Measurements from ENCODE around the gene NECAB2. TPM values are rescaled to one million over a fixed set of nuclear protein-coding genes. Genes with fewer than 3 reads are reported as not detected.

The NECAB2 gene
- total RNA-seq, 1 donor from 2014 or later = 0.32 TPM

- H3K9me3 ChIP-seq (ENCODE audit: insufficient read depth, low read depth, low read length) = no peaks in the 10 kb centered on the region
- H3K9me3 Mint-ChIP-seq (ENCODE audit: unreplicated experiment) = no peaks in the 10 kb centered on the region
- H3K27ac ChIP-seq (ENCODE audit: low read depth, low read length) = no peak overlapping the region
- peaks cover 9% of the 10 kb centered on the region for H3K4me1 Mint-ChIP-seq (ENCODE audit: low read depth, unreplicated experiment)
- no peak for DNase-seq (ENCODE audit: low read depth)
- H3K4me3 Mint-ChIP-seq (ENCODE audit: unreplicated experiment) = no peak overlapping the region
- H2AFZ ChIP-seq (ENCODE audit: low read depth, low read length) = no peak overlapping the region
- FAIRE-seq = no peak
- no peak overlapping the region for H3K27ac Mint-ChIP-seq (ENCODE audit: unreplicated experiment)
- TF ChIP-seq, protein P1, sequence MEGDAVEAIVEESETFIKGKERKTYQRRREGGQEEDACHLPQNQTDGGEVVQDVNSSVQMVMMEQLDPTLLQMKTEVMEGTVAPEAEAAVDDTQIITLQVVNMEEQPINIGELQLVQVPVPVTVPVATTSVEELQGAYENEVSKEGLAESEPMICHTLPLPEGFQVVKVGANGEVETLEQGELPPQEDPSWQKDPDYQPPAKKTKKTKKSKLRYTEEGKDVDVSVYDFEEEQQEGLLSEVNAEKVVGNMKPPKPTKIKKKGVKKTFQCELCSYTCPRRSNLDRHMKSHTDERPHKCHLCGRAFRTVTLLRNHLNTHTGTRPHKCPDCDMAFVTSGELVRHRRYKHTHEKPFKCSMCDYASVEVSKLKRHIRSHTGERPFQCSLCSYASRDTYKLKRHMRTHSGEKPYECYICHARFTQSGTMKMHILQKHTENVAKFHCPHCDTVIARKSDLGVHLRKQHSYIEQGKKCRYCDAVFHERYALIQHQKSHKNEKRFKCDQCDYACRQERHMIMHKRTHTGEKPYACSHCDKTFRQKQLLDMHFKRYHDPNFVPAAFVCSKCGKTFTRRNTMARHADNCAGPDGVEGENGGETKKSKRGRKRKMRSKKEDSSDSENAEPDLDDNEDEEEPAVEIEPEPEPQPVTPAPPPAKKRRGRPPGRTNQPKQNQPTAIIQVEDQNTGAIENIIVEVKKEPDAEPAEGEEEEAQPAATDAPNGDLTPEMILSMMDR (IDR thresholded peaks at IDR 0.05; ENCODE audit: insufficient read depth, low read depth, low read length) = no peak
- TF ChIP-seq EZH2 (IDR thresholded peaks at IDR 0.05; ENCODE audit: insufficient read depth, low read length) = no peak
- H4K20me1 ChIP-seq (ENCODE audit: insufficient read depth, low read length) = peaks cover 22% of the 10 kb centered on the region
- no peak overlapping the region for H3K4me2 ChIP-seq (ENCODE audit: low read length)
- peaks cover under 1% of the 10 kb centered on the region for H3K27me3 Mint-ChIP-seq (ENCODE audit: low read depth, unreplicated experiment)
- no peaks in the 10 kb centered on the region for H3K36me3 Mint-ChIP-seq (ENCODE audit: low read depth, unreplicated experiment)
- H3K9ac ChIP-seq (ENCODE audit: low read length) = no peak overlapping the region
- no peak overlapping the region for H3K4me3 ChIP-seq (ENCODE audit: insufficient read depth, low read depth, low read length)
- peaks cover 22% of the 10 kb centered on the region for H3K4me1 ChIP-seq (ENCODE audit: insufficient read depth, low read length)
- H3K36me3 ChIP-seq (ENCODE audit: insufficient read depth, low read length) = no peaks in the 10 kb centered on the region
- H3K79me2 ChIP-seq (ENCODE audit: insufficient read depth, low read length) = peaks cover 3% of the 10 kb centered on the region
- no peaks in the 10 kb centered on the region for H3K27me3 ChIP-seq (ENCODE audit: insufficient read depth, low read length)
These were observed 16.5 kb upstream of the NECAB2 start for GRCh38 chr16:83951544-83951943.

GRCh38 chr16:83952587-83952939, 15.5 kb upstream of the NECAB2 start:
- TF ChIP-seq, protein P1 (IDR thresholded peaks at IDR 0.05; ENCODE audit: insufficient read depth, low read depth, low read length) = no peak
- TF ChIP-seq EZH2 (IDR thresholded peaks at IDR 0.05; ENCODE audit: insufficient read depth, low read length) = no peak
- Histone ChIP-seq H3K36me3 (ENCODE audit: insufficient read depth, low read length) (no peaks in the 10 kb centered on the region), H3K4me1 (ENCODE audit: insufficient read depth, low read length) (peaks cover 22% of the 10 kb centered on the region), H3K27me3 (ENCODE audit: insufficient read depth, low read length) (no peaks in the 10 kb centered on the region), H3K9me3 (ENCODE audit: insufficient read depth, low read depth, low read length) (no peaks in the 10 kb centered on the region), H3K9ac (ENCODE audit: low read length) (peak overlapping the region; percentile 77), H3K4me3 (ENCODE audit: insufficient read depth, low read depth, low read length) (peak overlapping the region; percentile 64), H3K27ac (ENCODE audit: low read depth, low read length) (peak overlapping the region; percentile 51), H3K4me2 (ENCODE audit: low read length) (peak overlapping the region; percentile 89), H4K20me1 (ENCODE audit: insufficient read depth, low read length) (peaks cover 29% of the 10 kb centered on the region), H3K79me2 (ENCODE audit: insufficient read depth, low read length) (peaks cover 3% of the 10 kb centered on the region), H2AFZ (ENCODE audit: low read depth, low read length) (peak overlapping the region; percentile 81)
- H3K4me1 Mint-ChIP-seq (ENCODE audit: low read depth, unreplicated experiment) = peaks cover 9% of the 10 kb centered on the region
- no peaks in the 10 kb centered on the region for H3K36me3 Mint-ChIP-seq (ENCODE audit: low read depth, unreplicated experiment)
- FAIRE-seq (no peak), DNase-seq (ENCODE audit: low read depth) (peak; percentile 60)
- peaks cover 3% of the 10 kb centered on the region for H3K27me3 Mint-ChIP-seq (ENCODE audit: low read depth, unreplicated experiment)
- H3K9me3 Mint-ChIP-seq (ENCODE audit: unreplicated experiment) = no peaks in the 10 kb centered on the region
- no peak overlapping the region for H3K4me3 Mint-ChIP-seq (ENCODE audit: unreplicated experiment)
- no peak overlapping the region for H3K27ac Mint-ChIP-seq (ENCODE audit: unreplicated experiment)

DNA sequence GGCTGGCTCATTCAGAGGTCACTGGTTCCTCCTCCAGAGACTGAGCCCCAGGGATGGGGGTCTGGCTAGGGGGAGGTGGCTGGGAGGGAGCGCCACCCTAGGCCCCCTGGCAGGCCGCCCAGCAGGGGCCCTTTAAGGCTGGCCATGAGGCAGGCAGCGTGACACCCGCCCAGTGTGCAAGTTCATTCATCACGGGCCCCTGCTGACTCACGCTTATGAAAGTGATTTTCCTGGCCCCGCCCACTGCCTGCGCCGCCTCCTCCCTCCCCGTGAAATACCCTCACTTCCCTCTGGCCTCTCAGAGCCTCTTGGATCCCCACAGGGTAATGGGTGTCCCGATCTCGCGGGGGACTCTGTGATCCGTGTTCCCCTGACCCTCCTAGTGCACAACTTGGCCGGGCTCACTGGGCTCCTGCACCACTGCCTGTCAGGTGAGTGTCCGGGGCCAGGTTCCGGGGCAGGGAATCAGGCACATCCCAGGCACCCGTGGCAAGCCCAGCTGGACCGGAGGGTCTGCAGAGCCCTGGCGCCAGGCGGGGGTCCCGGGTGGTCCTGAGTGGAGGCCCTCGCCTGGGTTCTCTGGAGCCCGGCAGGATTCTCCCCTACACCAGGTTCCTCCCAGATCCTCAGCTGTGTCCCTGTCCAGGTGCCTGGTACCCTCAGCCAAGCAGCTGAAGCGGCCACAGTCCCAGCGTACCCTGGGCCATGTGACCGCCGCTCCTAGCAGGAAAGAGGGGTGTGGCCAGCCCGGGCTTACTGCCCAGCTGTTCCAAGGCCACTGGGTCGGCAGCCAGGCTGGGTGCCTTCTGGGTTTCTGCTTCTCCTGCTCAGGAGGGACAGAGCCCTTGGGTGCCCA, 14.9 kb upstream of the NECAB2 start, which contains the start of gene OSGIN1:
TSS of gene OSGIN1 (plus strand) at position 301 of the 856 bp plus-strand sequence. CDS start 4,432 bp downstream, outside the sequence.
- H3K27me3 ChIP-seq (ENCODE audit: insufficient read depth, low read length) = no peaks in the 10 kb centered on the region
- peaks cover 29% of the 10 kb centered on the region for H4K20me1 ChIP-seq (ENCODE audit: insufficient read depth, low read length)
- no peaks in the 10 kb centered on the region for H3K9me3 ChIP-seq (ENCODE audit: insufficient read depth, low read depth, low read length)
- H3K36me3 Mint-ChIP-seq (ENCODE audit: low read depth, unreplicated experiment) = no peaks in the 10 kb centered on the region
- peak; percentile 86 for DNase-seq (ENCODE audit: low read depth)
- peaks cover 3% of the 10 kb centered on the region for H3K79me2 ChIP-seq (ENCODE audit: insufficient read depth, low read length)
- H3K27me3 Mint-ChIP-seq (ENCODE audit: low read depth, unreplicated experiment) = peaks cover 3% of the 10 kb centered on the region
- H2AFZ ChIP-seq (ENCODE audit: low read depth, low read length) = peak within 1 kb of the TSS; percentile 81
- H3K9ac ChIP-seq (ENCODE audit: low read length) = peak within 1 kb of the TSS; percentile 77
- H3K27ac ChIP-seq (ENCODE audit: low read depth, low read length) = peak within 1 kb of the TSS; percentile 51
- peaks cover 22% of the 10 kb centered on the region for H3K4me1 ChIP-seq (ENCODE audit: insufficient read depth, low read length)
- H3K9me3 Mint-ChIP-seq (ENCODE audit: unreplicated experiment) = no peaks in the 10 kb centered on the region
- TF ChIP-seq, protein P1 (IDR thresholded peaks at IDR 0.05; ENCODE audit: insufficient read depth, low read depth, low read length) = no peak
- no peak for TF ChIP-seq EZH2 (IDR thresholded peaks at IDR 0.05; ENCODE audit: insufficient read depth, low read length)
- H3K4me3 ChIP-seq (ENCODE audit: insufficient read depth, low read depth, low read length) = peak within 1 kb of the TSS; percentile 64
- H3K36me3 ChIP-seq (ENCODE audit: insufficient read depth, low read length) = no peaks in the 10 kb centered on the region
- peak within 1 kb of the TSS; percentile 89 for H3K4me2 ChIP-seq (ENCODE audit: low read length)
- H3K4me1 Mint-ChIP-seq (ENCODE audit: low read depth, unreplicated experiment) = peaks cover 9% of the 10 kb centered on the region
- no peak within 1 kb of the TSS for H3K27ac Mint-ChIP-seq (ENCODE audit: unreplicated experiment)
- FAIRE-seq = no peak
- H3K4me3 Mint-ChIP-seq (ENCODE audit: unreplicated experiment) = peak within 1 kb of the TSS; percentile 57
